A549 (cell line): ENCODE measurements around the gene ABRAXAS1. TPM values are rescaled to one million over a fixed set of nuclear protein-coding genes. Genes with fewer than 3 reads are reported as not detected.

Experiments
- BHLHE40 ChIP-seq: IDR thresholded peaks from 2 replicates; pipeline ENCODE4 v1.6.1; 2012; ENCODE audit warnings: low read depth, low read length, inconsistent platforms
- CBX2 ChIP-seq: fragments of 200-600 bp; sonication (generic); IDR thresholded peaks from 2 replicates; pipeline ENCODE4 v1.6.1; 2016; ENCODE audit warnings: low read depth, mild to moderate bottlenecking, borderline replicate concordance
- CBX8 ChIP-seq: fragments of 200-600 bp; sonication (generic); IDR thresholded peaks from 2 replicates; pipeline ENCODE4 v1.6.1; 2016
- CEBPB ChIP-seq, 2 experiments: fragments of >200 bp in 1 of 2; sonication (Bioruptor Twin) in 1 of 2; formaldehyde crosslinking in 1 of 2; IDR thresholded peaks; 2 replicates each; pipeline ENCODE4 v1.6.1; 2012 to 2016
- CHD2 ChIP-seq: fragments of 150-350 bp; IDR thresholded peaks from 2 replicates; pipeline ENCODE4 v1.6.1; 2014; ENCODE audit warnings: low read length; ENCODE audit not compliant: partially characterized antibody
- CTCF ChIP-seq: fragments of >200 bp; sonication (Bioruptor Twin); formaldehyde crosslinking; IDR thresholded peaks from 3 replicates; pipeline ENCODE4 v1.5.1; 2016
- E2F6 ChIP-seq: IDR thresholded peaks from 2 replicates; pipeline ENCODE4 v1.6.1; 2012; ENCODE audit warnings: low read depth, borderline replicate concordance
- EHMT2 ChIP-seq: fragments of 200-600 bp; sonication (generic); IDR thresholded peaks from 2 replicates; pipeline ENCODE4 v1.6.1; 2016; ENCODE audit warnings: antibody characterized with exemption, low read depth, mild to moderate bottlenecking, moderate library complexity
- ELK1 ChIP-seq: fragments of 150-350 bp; IDR thresholded peaks from 2 replicates; pipeline ENCODE4 v1.6.1; 2014; ENCODE audit warnings: low read depth, mild to moderate bottlenecking, low read length
- EP300 ChIP-seq, 2 experiments: fragments of >200 bp; sonication (Bioruptor Twin); formaldehyde crosslinking; IDR thresholded peaks; 2 replicates in 1 of 2; 3 replicates in 1 of 2; pipeline ENCODE4 v1.6.1; 2016 to 2017
- FOSL2 ChIP-seq, 2 experiments: fragments of 450-650 bp in 1 of 2; fragments of >200 bp in 1 of 2; sonication (Bioruptor Twin) in 1 of 2; formaldehyde crosslinking; IDR thresholded peaks; 2 replicates each; pipeline versions ENCODE4 v1.5.0 to v1.6.1; 2016 to 2020; ENCODE audit warnings: mild to moderate bottlenecking in 1 of 2, moderate library complexity in 1 of 2
- FOXS1 ChIP-seq: fragments of 250-450 bp; sonication (Bioruptor Pico); IDR thresholded peaks from 2 replicates; pipeline ENCODE4 v1.5.0; 2020; ENCODE audit warnings: mild to moderate bottlenecking, moderate library complexity
- GATA3 ChIP-seq: IDR thresholded peaks from 2 replicates; pipeline ENCODE4 v1.6.1; 2012; ENCODE audit warnings: borderline replicate concordance
- HDAC2 ChIP-seq: fragments of 200-600 bp; sonication (generic); IDR thresholded peaks from 2 replicates; pipeline ENCODE4 v1.6.1; 2016
- HOXB5 ChIP-seq: fragments of 250-450 bp; sonication (Bioruptor Pico); IDR thresholded peaks from 2 replicates; pipeline ENCODE4 v1.5.0; 2020; ENCODE audit warnings: mild to moderate bottlenecking, moderate library complexity
- JUN ChIP-seq, 2 experiments: fragments of >200 bp; sonication (Bioruptor Twin); formaldehyde crosslinking; IDR thresholded peaks; 2 replicates in 1 of 2; 3 replicates in 1 of 2; pipeline ENCODE4 v1.6.1; 2016 to 2017
- MAFK ChIP-seq: fragments of 450-650 bp; IDR thresholded peaks from 2 replicates; pipeline ENCODE4 v1.6.1; 2014; ENCODE audit not compliant: partially characterized antibody
- MAX ChIP-seq: IDR thresholded peaks from 2 replicates; pipeline ENCODE4 v1.6.1; 2012
- NPAS2 ChIP-seq: fragments of 250-450 bp; sonication (Bioruptor Pico); IDR thresholded peaks from 2 replicates; pipeline ENCODE4 v1.8.0; 2022; ENCODE audit warnings: mild to moderate bottlenecking, moderate library complexity, borderline replicate concordance
- POLR2A ChIP-seq: IDR thresholded peaks from 2 replicates; pipeline ENCODE4 v1.6.1; 2012; ENCODE audit warnings: mild to moderate bottlenecking, low read length
- POLR2AphosphoS2 ChIP-seq: conservative IDR thresholded peaks from 2 replicates; pipeline ENCODE4 v1.6.1; 2012; ENCODE audit warnings: low read length, improper control_type of control experiment, inconsistent platforms
- RAD21 ChIP-seq, 2 experiments: fragments of >200 bp in 1 of 2; sonication (Bioruptor Twin) in 1 of 2; formaldehyde crosslinking in 1 of 2; IDR thresholded peaks in 1 of 2; conservative IDR thresholded peaks in 1 of 2; 2 replicates in 1 of 2; 3 replicates in 1 of 2; pipeline ENCODE4 v1.6.1; 2012 to 2018; ENCODE audit warnings: inconsistent platforms in 1 of 2
- RFX5 ChIP-seq: fragments of 450-650 bp; IDR thresholded peaks from 2 replicates; pipeline ENCODE4 v1.7.1; 2014; ENCODE audit warnings: antibody characterized with exemption, mild to moderate bottlenecking, moderate library complexity
- RNF2 ChIP-seq: fragments of 200-600 bp; sonication (generic); IDR thresholded peaks from 2 replicates; pipeline ENCODE4 v1.6.1; 2016; ENCODE audit warnings: low read depth, mild to moderate bottlenecking, antibody characterized with exemption, moderate library complexity, borderline replicate concordance
- TFCP2L1 ChIP-seq: fragments of 250-450 bp; sonication (Bioruptor Pico); IDR thresholded peaks from 2 replicates; pipeline ENCODE4 v1.5.0; 2021; ENCODE audit warnings: mild to moderate bottlenecking
- ZNF302 ChIP-seq: fragments of 250-450 bp; sonication (Bioruptor Pico); IDR thresholded peaks from 2 replicates; pipeline ENCODE4 v1.9.0; 2021; ENCODE audit warnings: inconsistent platforms, mild to moderate bottlenecking, moderate library complexity
- polyA plus RNA-seq, 4 experiments: library from polyadenylated mRNA; depleted of rRNA in 3 of 4; stranded (reverse); fragments of >200 nt; fragmentation: RNase III in 1 of 4; extraction: RNeasy Plus Mini Kit Qiagen cat#74134 plus additional on column Dnase treatment in 1 of 4; gene quantifications; 2 replicates in 3 of 4; 3 replicates in 1 of 4; pipeline ENCODE4 v1.2.3, GENCODE V29; 2011 to 2017

ABRAXAS1 gene
- polyA plus RNA-seq, 2 of the 4 experiments (the other 2 are of a cell fraction) = 9.6 to 16.5 TPM

- TF ChIP-seq EP300 (IDR thresholded peaks at IDR 0.05) (no peak), GATA3 (peak; percentile 61; the same call in 1 of the 2 replicates), POLR2AphosphoS2 (no peak), POLR2A (peak; percentile 62), FOXS1 (CRISPR knock-in tag) (no peak), MAX (peak; percentile 80), CBX2 (no peak), CHD2 (peak; percentile 87), CBX8 (no peak), TFCP2L1 (CRISPR knock-in tag) (no peak), RNF2 (no peak), HDAC2 (no peak; the same call in 1 of the 2 replicates), CEBPB (IDR thresholded peaks at IDR 0.05) (no peak), EHMT2 (no peak), BHLHE40 (peak; percentile 96), MAFK (no peak), ELK1 (no peak), CTCF (no peak), JUN (IDR thresholded peaks at IDR 0.05) (peak; percentile 80 to 84), RAD21 (conservative IDR thresholded peaks at IDR 0.05 in 1 of 2, IDR thresholded peaks at IDR 0.05 in 1 of 2) (no peak), FOSL2 (IDR thresholded peaks at IDR 0.05) (no peak), FOSL2 (CRISPR knock-in tag; IDR thresholded peaks at IDR 0.05) (no peak), E2F6 (0 out of 2 replicates have a peak, but pooled peaks have one; percentile 33), NPAS2 (CRISPR knock-in tag) (no peak), ZNF302 (CRISPR knock-in tag) (no peak), HOXB5 (CRISPR knock-in tag) (no peak), RFX5 (no peak)
- TF ChIP-seq, all 56 proteins: peak for 15
Measured at GRCh38 chr4:83455281-83456183, 29.4 kb downstream of the ABRAXAS1 start, which contains the start of the genes HELQ and MRPS18C (continued).
